Chondrocyte (in vitro differentiated cells): ENCODE data around the gene ENTPD8. TPM values are rescaled to one million over a fixed set of nuclear protein-coding genes. Genes with fewer than 3 reads are reported as not detected.

Source experiments
- DNase-seq: peaks from one replicate; pipeline ENCODE4 v3.0.0; 2021; ENCODE audit warnings: mixed read lengths, low spot score
- H3K27ac Mint-ChIP-seq: one replicate; pipeline ENCODE4 v1.8.0; 2021; ENCODE audit warnings: mild to moderate bottlenecking, moderate library complexity, mixed read lengths; ENCODE audit not compliant: unreplicated experiment
- H3K27me3 Mint-ChIP-seq: 2 replicates; pipeline ENCODE4 v1.8.0; 2021; ENCODE audit warnings: low read depth, mixed read lengths
- H3K36me3 Mint-ChIP-seq: 2 replicates; pipeline ENCODE4 v1.8.0; 2021; ENCODE audit warnings: low read depth, mixed read lengths
- H3K4me1 Mint-ChIP-seq: 2 replicates; pipeline ENCODE4 v1.8.0; 2021; ENCODE audit warnings: low read depth, mild to moderate bottlenecking, mixed read lengths
- H3K4me3 Mint-ChIP-seq: one replicate; pipeline ENCODE4 v1.8.0; 2021; ENCODE audit warnings: mild to moderate bottlenecking, moderate library complexity, mixed read lengths; ENCODE audit not compliant: unreplicated experiment
- H3K9me3 Mint-ChIP-seq: 2 replicates; pipeline ENCODE4 v1.8.0; 2021; ENCODE audit warnings: low read depth, mixed read lengths
- CTCF ChIP-seq: fragments of 200-600 bp; sonication (generic); IDR thresholded peaks from 2 replicates; pipeline ENCODE4 v1.5.0; 2021; ENCODE audit warnings: antibody characterized with exemption, mild to moderate bottlenecking, moderate library complexity
- total RNA-seq: library from RNA; stranded (reverse); gene quantifications from 3 replicates; pipeline ENCODE4 v1.2.1, GENCODE V29; 2021

Gene ENTPD8
- total RNA-seq, 1 donor from 2014 or later: 0.10 TPM

- H3K27me3 Mint-ChIP-seq: no peaks in the 10 kb centered on the region
- H3K36me3 Mint-ChIP-seq: peaks cover 7% of the 10 kb centered on the region
- H3K4me3 Mint-ChIP-seq: no peak overlapping the region
- no peak overlapping the region for H3K27ac Mint-ChIP-seq
- H3K4me1 Mint-ChIP-seq: peaks cover 10% of the 10 kb centered on the region
- DNase-seq: no peak
- TF ChIP-seq CTCF: no peak
- no peaks in the 10 kb centered on the region for H3K9me3 Mint-ChIP-seq
Measured at GRCh38 chr9:137486545-137487453, 45.6 kb upstream of the ENTPD8 start.

GRCh38 chr9:137486141-137486490, 45.0 kb upstream of the ENTPD8 start:
- Mint-ChIP-seq H3K4me1 (peaks cover 12% of the 10 kb centered on the region), H3K4me3 (no peak overlapping the region), H3K9me3 (no peaks in the 10 kb centered on the region), H3K27me3 (no peaks in the 10 kb centered on the region), H3K36me3 (peaks cover 4% of the 10 kb centered on the region), H3K27ac (no peak overlapping the region)
- no peak for DNase-seq
- TF ChIP-seq CTCF: no peak

GRCh38 chr9:137485343-137486140, 44.4 kb upstream of the ENTPD8 start:
- H3K27ac Mint-ChIP-seq: no peak overlapping the region
- H3K4me3 Mint-ChIP-seq: no peak overlapping the region
- no peaks in the 10 kb centered on the region for H3K9me3 Mint-ChIP-seq
- DNase-seq: no peak
- no peaks in the 10 kb centered on the region for H3K36me3 Mint-ChIP-seq
- no peak for TF ChIP-seq CTCF
- no peaks in the 10 kb centered on the region for H3K27me3 Mint-ChIP-seq
- H3K4me1 Mint-ChIP-seq: peaks cover 12% of the 10 kb centered on the region

GRCh38 chr9:137484551-137485315, 43.6 kb upstream of the ENTPD8 start:
- DNase-seq: no peak
- Mint-ChIP-seq H3K27me3 (no peaks in the 10 kb centered on the region), H3K27ac (no peak overlapping the region), H3K4me3 (no peak overlapping the region), H3K9me3 (no peaks in the 10 kb centered on the region), H3K4me1 (peaks cover 12% of the 10 kb centered on the region), H3K36me3 (no peaks in the 10 kb centered on the region)
- no peak for TF ChIP-seq CTCF
